Right lung (tissue), 10 donors: Measurements from ENCODE around the gene C1QTNF4. TPM values are rescaled to one million over a fixed set of nuclear protein-coding genes. Genes with fewer than 3 reads are reported as not detected.
"Not testable (repeated sequence)": the region's sequence is repeated elsewhere in the genome, so short reads cannot be mapped to it uniquely, and the experiment has no call there.

Source experiments
- DNase-seq, 2 donors: peaks; one replicate each; pipeline ENCODE4 v3.0.0-alpha.2; 2013
- long read RNA-seq, 8 donors: transcript quantifications; one replicate each; lab custom pipeline, GENCODE V29; 2026
- polyA plus RNA-seq, 5 donors: library from polyadenylated mRNA; unstranded; fragments of 120-200 nt; gene quantifications; one replicate each; pipeline versions ENCODE4 v1.2.1 to v1.2.3, GENCODE V29; 2013; ENCODE audit warnings: inconsistent platforms in 1 of 5, low replicate concordance in 1 of 5; ENCODE audit not compliant: insufficient read length in 5 of 5, insufficient read depth in 1 of 5

Gene C1QTNF4
- 1 to 10 TPM; 2.6 to 8.1 (median 3.5) TPM for polyA plus RNA-seq
- long read RNA-seq, donor 1, partial matches to known transcripts: 0 of 3 reads
- long read RNA-seq, donor 1, other reads (novel, unspliced or antisense): 0 of 3 reads
- long read RNA-seq, donor 2: 0 reads
- long read RNA-seq, donor 3, partial matches to known transcripts: 0 of 1 reads
- long read RNA-seq, donor 3, other reads (novel, unspliced or antisense): 0 of 1 reads
- long read RNA-seq, donor 4: 0 reads
- long read RNA-seq, donor 5: 0 reads
- long read RNA-seq, donor 6, partial matches to known transcripts: 0 of 1 reads
- long read RNA-seq, donor 6, other reads (novel, unspliced or antisense): 0 of 1 reads
- long read RNA-seq, donor 7, partial matches to known transcripts: 0 of 1 reads
- long read RNA-seq, donor 7, other reads (novel, unspliced or antisense): 0 of 1 reads
- long read RNA-seq, donor 8: 0 reads

DNA sequence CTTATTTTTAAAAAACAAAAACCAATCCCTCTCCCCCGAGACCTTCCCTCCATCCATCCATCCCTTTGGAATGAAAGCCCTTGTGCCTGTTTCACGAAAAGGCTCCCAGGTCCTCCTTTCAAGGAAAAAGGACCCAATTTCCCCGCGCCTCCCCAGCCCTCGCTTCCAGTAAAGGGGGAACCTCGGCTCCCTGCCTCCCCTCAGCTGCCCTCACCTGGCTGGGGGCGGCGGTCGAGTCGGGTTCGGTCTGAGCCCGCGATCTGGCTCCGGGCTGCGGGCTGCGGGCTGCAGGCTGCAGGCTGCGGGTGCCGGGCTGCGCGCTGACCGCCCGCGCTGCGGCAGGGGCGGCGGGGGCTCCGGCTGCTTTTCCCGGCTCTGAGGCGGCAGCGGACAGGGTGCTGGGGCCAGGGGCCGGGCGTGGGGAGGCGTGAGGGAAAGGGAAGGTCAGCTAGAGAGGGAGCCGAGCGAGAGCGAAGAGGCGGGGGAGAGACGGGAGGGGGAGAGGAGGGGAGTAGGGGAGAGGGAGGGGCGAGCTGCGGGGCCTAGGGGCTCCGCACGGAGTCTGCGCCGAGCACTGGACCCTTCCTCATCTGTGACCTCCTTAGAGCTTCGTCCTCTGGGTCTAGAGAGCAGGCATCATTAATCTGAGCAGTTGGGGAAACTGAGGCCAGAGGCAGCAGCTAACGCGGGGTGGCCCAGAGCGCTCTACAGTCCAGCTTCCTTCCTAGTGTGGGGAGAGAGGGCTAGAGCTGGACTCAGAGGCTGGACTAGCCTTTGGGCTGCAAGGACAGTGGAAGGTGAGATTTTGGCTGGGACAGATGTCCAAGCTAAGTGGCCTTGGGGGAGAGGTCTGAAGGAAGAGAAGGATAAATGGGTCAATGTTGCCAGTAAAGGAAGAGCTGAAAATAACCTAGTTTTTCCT, at the start of gene C1QTNF4:
TSS of gene C1QTNF4 (minus strand) at position 478 of the 922 bp plus-strand sequence. CDS start 3,601 bp downstream, outside the sequence.
- no peak for DNase-seq

DNA sequence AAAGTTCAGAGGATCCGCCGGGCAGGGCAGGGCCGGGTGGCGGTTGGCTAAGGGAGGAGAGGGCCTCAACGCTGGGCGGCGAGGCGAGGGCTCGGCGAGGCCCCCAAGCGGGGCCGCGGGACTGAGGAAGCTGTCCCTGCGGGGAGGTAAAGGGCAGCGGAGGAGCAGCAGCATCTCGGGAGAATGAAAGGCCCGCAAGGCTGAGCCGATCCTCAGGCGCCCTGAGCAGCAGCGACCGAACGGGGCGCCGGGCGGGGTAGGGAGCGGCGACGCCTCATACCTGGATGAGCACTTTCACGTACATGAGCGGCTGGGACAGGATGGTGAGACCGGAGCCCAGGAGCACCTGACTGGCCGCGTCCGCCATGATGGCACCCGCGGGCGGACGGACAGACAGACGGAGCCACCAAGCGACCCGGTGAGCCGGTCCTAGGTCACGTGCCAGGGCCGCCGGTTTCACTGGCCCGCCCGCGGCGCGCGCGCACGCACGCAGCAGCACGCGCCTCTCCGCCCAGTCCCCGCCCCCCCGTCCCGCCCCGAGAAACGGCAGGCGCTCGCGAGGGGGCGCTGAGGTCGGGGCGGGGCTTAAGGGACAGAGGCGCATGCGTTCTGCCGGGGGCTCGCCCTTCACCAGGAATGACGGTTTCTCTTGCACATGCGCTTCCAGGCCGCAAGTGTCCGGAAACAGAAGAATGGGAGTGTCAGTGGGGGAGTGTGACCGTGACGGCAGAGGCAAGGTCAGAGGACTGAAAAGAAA, 48.1 kb upstream of the C1QTNF4 start, which contains the start of gene MTCH2:
TSS of gene MTCH2 (minus strand) at position 461 of the 757 bp plus-strand sequence. CDS start at position 367, 94 bp downstream.
- DNase-seq: peak; percentile 98 to 99

DNA sequence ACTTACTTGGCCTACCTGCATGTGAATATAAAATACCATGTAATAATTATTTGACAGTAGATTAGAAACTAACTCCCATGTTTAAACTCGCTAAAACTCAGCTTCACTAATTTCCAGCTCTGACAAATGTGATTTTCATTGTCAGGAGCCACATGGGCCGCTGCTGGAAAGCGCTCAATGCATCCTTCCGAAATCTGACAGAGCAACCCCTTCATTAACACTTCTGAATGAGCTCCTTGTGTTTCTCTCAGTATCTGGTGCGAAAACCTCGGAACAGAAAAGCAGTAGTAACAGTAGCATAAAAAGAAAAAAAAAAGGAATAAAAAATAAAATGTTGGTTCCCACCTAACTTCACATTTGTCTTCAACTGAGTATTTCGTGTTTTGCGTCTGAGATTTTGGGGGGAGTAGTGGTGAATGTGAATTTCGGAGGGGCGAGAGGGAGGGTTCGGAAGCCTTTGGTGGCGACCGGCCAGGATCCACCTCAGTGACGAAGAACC, 47.4 kb upstream of the C1QTNF4 start:
- no peak for DNase-seq

DNA sequence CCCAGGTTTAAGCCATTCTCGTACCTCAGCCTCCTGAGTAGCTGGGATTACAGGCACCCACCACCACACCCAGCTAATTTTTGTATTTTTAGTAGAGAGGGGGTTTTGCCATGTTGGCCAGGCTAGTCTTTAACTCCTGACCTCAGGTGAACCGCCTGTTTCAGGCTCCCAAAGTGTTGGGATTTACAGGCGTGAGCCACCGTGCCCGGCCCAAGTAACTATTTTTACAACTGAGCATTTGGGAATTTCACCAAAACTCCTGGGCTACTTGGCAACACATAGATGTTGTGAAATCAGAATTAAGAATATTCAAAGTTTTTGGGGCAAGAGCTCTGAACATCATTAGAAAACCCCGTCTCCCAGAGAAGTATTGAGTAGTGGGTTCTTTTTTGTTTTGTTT, 46.3 kb upstream of the C1QTNF4 start:
- not testable (repeated sequence) for DNase-seq

DNA sequence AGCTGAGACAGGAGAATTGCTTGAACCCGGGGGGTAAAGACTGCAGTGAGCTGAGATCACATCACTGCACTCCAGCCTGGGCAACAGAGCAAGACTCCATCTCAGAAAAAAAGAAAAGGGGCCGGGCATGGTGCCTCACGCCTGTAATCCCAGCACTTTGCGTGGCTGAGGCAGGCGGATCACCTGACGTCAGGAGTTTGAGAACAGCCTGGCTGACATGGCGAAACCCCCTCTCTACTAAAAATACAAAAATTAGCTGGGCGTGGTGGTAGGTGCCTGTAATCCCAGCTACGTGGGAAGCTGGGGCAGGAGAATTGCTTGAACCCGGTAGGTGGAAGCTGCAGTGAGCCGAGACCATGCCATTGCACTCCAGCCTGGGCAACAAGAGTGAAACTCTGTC, 42.1 kb upstream of the C1QTNF4 start:
- not testable (repeated sequence) for DNase-seq

DNA sequence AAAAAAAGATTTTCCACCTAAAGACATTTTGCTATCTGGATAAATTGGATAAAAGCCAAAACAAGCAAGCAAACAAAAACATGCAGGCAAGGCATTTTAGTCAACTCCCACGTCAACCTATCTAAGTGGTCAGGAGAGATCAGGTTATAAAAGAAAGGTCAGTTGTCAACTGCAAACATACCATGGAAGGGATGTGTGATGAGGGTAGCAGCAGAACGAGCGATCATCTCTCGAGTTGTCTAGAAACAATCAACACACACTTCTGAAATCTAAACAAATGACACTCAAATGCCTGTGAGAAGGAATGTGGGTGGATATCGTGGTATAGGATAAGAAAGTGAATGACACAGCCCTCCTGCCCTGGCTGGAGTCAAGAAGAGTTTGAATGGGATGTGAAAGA, 37.3 kb upstream of the C1QTNF4 start:
- DNase-seq: no peak

DNA sequence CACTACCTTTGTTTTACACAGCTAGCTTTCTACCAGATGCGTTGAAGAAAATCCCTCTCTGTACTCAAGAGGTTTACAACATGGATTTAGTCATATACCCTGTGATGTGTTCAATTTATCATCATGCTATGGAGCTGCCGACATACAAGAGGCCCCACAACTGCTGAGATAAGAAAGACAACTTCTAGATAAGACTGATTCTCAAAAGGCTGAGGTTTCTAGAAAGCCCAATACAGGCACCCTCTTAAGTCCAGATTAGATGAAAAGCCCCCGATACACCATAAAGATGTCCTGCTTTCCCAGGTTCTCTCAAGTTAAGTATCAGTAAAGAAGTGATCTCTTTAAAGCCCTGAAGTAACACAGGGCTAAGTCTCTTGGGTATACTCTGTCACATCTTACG, 33.8 kb upstream of the C1QTNF4 start:
- DNase-seq: no peak

DNA sequence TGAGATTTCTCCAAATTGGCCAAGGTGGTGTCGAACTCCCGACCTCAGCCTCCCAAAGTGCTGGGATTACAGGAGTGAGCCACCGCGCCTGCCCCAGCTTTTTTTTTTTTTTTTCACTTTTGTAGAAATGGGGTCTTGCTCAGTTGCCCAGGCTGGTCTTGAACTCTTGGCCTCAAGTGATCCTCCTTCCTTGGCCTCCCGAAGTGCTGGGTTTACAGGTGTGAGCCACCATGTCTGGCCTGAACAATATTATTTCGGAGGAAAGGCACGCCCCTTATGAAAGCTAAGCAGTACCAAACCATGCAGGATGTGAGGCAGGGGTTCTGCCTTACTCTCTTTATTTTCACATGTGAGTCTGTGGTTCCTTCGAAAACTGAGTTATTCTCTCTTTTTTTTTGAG, 32.0 kb upstream of the C1QTNF4 start:
- DNase-seq: no peak

DNA sequence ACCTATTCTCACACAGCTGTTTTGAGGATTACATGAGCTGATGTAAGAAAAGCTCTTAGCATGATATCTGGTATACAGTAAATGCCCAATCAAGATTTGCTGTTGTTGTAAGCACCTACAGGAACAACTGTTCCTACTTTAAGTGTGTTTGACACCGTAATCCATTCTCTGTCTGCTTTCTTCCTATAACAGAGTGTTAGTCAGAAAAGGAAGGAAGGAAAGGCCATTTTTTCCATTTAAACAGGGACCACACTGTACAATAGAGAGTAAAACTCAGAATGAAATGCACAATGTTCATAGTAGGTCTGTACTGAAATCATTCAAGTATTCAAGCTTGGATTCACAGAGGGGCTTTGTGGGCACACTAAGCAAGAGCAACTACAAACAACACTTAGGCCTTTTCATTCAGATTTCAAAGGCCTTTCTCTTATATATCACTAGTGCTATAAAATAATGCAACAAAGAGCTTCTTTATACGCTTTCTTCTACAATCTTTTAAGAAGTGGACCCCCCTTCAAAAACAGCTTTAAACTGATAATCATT, 26.7 kb upstream of the C1QTNF4 start:
- DNase-seq: no peak

DNA sequence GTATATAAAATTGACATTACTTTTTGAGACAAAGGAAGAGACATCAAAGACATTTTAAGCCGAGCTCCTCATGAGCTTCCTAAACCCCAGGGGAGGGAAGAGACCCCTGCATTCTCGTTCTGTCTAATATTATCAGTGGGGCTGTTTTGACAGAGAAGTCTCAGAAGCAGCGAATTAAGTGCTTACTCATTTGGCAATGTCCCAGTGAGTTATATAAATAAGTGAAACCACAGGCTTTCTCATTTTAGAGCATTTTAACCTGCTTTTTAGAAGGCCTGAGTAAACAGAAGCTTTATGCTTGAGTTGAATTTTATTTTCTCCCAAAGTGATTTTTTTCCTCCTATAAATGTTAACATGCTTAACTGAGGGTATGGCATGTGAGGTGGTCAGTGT, 23.2 kb upstream of the C1QTNF4 start:
- no peak for DNase-seq

DNA sequence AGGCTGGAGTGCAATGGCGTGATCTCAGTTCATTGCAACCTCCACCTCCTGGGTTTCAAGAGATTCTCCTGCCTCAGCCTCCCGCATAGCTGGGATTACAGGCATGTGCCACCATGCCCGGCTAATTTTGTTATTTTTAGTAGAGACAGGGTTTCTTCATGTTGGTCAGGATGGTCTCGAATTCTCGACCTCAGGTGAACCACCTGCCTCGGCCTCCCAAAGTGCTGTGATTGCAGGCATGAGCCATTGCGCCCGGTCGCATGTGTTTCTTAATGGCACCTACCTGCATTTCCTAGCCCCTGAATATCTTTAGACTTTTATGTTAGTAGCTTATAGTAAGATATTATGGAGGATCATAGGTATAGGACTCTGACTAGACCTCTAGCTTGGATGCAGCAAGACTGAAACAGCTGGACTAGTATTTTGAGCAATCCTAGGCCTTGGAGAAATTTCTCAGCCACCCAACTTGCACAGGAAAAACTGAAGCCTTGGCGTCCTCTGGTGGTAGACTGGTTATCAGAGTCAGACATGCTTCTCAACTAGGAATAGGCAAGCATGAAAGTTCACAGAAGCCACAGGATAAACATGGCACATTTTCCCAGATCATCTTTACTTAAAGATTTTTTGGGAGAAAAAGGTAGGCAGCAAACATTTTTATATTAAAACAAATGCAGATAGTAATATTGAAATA, 22.7 kb upstream of the C1QTNF4 start:
- peak; percentile 31 to 38 for DNase-seq

DNA sequence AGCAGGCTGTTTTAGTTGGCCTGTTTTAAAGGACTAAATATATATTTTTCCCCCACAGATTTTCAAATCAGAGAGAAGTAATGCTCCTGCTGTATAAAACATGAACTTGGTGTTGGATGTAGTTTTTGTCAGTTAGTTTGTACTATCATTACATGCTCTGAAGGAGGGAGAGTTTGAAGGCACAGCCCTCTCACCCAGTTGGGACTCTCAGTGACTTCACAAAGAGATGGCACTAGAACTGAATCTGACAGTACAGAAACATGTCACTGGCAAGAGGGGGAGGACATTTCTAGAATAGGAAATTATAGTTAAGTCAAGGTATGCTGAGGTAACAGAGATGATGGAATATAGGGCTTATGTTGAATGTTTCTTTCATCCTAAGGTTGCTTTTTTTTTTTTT, 21.0 kb upstream of the C1QTNF4 start:
- DNase-seq: no peak

DNA sequence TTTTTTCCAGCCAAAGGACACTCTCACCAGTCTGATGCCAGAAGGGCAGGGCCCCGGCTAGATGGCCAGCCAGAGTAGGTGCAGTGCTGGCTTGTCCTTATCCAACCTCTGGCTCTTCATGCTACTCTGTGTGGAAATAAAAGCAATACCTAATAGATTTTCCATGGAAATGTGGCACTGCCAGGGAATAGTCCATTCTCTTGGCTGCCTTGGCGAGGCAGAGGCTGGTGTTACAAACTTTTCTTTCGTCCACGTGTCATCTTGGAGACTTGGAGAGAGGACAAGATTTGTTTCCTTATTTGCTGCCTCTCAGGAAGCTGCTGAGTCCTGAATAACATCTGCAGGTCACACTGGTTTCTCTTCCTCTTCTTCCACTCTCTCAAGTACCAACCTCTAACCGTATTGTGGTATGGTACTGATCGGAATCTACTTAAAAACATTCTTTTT, 17.2 kb upstream of the C1QTNF4 start:
- DNase-seq: no peak

DNA sequence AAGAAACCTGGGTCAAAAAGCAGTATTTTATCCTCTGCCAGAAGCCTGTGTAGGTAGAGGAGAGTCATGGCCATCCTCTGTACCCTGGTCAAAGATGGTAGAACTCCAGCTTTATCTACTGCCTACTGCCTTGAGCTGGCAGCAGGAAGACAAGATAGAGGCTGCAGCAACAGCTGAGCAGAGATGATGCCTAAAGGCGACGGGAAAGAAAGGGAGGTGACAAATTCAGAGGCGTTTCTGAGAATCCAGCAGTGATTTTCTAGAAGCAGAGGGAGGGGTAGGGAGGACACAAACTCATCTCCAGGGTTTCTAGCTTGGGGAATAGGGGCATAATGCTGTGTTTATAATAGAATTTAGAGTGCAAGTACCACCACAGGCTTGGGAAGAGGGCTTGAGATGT, 15.5 kb upstream of the C1QTNF4 start:
- DNase-seq: no peak

DNA sequence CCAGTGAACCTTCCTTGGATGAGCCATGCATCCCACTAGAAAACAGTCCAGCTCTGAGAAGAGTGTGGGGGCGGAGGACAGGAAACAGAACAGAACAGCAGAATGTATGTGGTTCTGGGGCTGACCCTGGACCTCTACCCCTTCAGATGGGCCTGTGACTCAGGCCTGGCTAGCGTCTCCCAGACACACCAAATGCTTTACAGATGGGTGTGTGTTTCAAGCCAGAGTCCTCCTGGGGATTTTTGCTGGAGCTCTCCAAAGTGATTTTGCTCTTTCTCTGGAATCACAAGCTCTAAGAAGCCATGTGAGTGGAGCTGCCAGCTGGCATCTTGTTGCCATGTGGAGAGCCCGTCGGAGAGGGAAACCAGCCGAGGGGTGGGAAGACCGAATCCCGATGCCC, 13.2 kb upstream of the C1QTNF4 start:
- no peak for DNase-seq

DNA sequence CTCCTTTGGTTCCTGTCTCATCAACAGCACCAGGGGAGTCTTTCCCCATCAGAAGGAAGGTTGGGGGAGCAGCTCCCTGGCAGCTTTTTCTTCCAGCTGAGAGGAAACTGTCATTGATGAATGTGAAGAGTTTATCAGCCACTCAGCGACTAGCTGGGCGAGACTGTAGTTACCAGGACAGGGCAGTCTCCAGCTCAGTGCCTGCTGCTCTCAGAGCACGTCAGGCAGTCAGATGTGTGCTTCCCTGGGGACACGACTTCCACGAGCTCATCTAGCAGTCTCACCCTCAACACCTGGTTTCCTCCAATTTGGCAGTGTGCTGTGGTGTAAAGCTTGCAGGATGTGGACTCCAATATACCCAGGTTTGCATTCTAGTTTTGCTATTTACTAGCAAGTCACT, 12.5 kb upstream of the C1QTNF4 start:
- no peak for DNase-seq

DNA sequence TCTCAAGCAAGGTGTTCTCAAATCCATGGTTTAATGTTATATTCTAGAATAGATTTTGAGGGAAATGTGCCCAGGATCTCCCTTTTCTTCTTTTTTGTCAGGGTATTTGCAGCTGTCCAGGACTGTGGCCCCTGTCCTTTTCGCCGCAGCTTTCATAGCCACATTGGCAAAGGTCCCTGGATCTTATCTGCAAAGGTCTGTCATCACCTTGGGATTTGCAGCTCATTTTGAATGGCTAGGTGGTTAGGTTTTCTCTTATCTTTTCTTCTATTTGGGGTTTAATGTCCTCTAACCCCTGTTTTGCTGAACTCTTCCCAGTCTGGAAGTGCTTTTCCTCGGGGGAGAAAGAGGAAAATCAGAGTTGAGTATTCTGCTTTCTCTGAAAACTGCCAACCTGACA, 11.7 kb upstream of the C1QTNF4 start:
- no peak for DNase-seq

DNA sequence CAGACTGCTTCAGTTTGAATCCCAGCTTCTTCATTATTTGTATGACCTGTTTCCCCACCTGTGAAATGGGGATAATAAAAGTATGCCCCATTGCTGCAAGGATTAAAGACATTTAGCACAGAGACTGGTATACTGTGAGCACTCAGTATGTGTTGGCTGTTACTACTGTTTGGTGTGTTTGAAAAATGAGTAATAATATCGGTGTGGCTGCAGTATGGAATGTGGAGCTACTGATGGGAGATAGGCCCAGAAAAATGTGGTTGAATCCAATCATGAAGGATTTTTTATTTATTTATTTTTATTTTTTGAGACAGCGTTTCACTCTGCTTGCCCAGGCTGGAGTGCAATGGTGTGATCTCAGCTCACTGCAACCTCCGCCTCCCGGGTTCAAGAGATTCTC, 9.1 kb upstream of the C1QTNF4 start:
- DNase-seq: no peak

DNA sequence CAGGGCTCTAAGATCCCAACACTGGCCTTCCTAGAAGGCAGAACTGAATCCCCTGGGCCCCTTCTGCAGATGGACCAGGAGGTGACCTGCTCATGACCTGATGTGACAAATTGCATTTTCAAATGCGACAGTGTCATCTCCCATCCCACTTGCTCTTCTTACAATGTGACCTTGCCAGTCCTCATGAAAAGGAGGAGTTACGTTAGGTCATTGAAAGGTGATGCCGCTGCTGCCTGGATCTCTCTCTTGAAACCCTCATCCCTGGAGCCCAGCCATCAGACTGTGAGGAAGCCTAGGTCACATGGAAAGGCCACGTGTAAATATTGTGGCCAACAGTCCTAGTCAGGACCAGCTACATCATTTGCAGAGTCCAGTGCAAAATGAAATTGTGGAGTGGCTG, 5.7 kb upstream of the C1QTNF4 start:
- DNase-seq: no peak

DNA sequence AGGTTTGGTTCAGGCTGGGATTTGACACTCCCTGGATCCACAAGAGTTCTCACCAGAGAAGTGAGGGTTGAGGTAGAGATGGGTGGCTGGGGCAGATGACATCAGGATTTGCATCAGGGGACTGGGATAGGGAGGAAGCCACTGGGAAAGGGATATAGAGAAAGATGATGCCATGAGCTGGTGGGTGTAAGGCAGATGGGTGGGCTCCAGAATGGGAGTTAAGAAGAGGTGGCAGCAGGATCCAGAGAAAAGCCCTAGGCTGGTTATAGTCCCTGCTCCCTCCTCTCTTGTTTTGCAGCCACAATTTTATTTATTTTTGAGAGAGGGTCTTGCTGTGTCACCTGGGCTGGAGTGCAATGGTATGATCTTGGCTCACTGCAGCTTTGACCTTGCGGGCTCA, 1.8 kb upstream of the C1QTNF4 start:
- no peak for DNase-seq

DNA sequence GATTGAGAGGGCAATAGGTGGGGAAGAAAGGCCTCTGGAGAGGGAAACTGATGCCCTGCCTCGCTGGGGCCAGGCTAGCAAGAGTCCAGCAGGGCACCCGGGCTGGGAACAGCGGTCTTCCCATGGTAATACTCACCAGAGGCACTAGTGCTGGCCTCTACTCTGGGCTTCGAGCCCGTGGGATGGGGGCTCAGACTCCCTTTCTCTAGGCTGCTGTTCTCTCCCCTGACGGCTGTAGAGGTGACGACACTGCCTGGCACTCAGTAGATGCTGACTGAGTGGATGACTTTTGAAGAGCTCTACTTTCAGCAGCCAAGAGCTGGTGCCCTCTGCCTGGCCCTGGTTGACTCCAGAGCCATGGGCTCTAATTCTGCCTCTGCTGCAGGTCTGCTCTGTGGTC, 818 bp upstream of the C1QTNF4 start:
- no peak for DNase-seq
